DLD1 (cell line): ENCODE data around the gene CTCFL.

Experiments used
- in situ Hi-C: cut with HindIII; loops from 2 replicates; pipeline ENCODE4 v1.10.0; 2017; ENCODE audit warnings: low sequenced_read_pairs

Gene CTCFL

GRCh38 chr20:57451431-57451794 is 73.5 kb downstream of the CTCFL start:
- in situ Hi-C loops: no loop called here

GRCh38 chr20:57450931-57451330 is 74.0 kb downstream of the CTCFL start:
- in situ Hi-C loops: no loop called here

- in situ Hi-C loops: no loop called here
Measured at GRCh38 chr20:57450419-57450818, 74.5 kb downstream of the CTCFL start.

- in situ Hi-C loops: no loop called here
Measured at GRCh38 chr20:57449398-57450354, 75.3 kb downstream of the CTCFL start.

DNA sequence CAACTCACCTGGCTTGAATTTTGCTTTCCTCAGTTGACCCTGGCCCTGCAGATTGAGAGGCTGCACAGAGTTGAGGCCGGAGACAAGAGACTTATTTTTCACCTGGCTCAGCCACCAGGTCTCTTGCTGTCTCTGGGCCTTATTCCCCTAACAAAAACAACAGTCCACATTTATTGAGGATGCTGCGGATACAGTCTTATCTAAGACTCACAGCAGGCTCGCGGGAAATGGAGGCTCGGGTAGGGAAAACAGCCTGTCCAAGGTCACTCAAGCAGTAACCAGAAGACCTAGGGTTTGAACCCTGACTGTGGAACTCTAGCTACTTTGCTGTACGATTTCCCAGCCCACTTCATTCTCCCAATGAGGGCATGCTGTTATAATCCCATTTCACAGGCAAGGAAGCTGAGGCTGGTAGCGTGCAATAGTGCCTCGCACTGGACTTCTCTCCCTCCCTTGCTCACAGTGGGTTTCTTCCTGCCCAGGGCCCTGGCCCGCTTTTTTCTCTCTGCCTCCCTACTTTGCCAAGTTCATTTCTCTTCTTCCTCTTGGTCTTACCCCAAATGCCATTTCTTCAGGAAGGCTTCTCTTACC is 76.1 kb downstream of the CTCFL start:
- in situ Hi-C loops: no loop called here
